Fibroblast of mammary gland (primary cell): ENCODE measurements around the gene MSL3B.

Experiments
- DNase-seq: peaks from one replicate; pipeline ENCODE4 v3.0.0-alpha.2; 2010; ENCODE audit warnings: low read depth
- H3K4me3 ChIP-seq: 2 replicates; pipeline ENCODE4 v1.5.1; 2011; ENCODE audit warnings: low read depth, mild to moderate bottlenecking, low read length, moderate library complexity; ENCODE audit not compliant: control insufficient read depth
- CTCF ChIP-seq: conservative IDR thresholded peaks from 2 replicates; pipeline ENCODE4 v1.5.1; 2011; ENCODE audit warnings: low read depth, low read length, inconsistent platforms; ENCODE audit not compliant: control insufficient read depth, insufficient read depth

The MSL3B gene

GRCh38 chr2:233822101-233822771 lies 46.0 kb downstream of the MSL3B start:
- H3K4me3 ChIP-seq: no peak overlapping the region
- TF ChIP-seq CTCF: no peak
- DNase-seq: no peak

GRCh38 chr2:233821709-233822100 lies 46.5 kb downstream of the MSL3B start:
- no peak for DNase-seq
- no peak overlapping the region for H3K4me3 ChIP-seq
- TF ChIP-seq CTCF: no peak

- H3K4me3 ChIP-seq: no peak overlapping the region
- no peak for DNase-seq
- TF ChIP-seq CTCF: no peak
Measured at GRCh38 chr2:233821196-233821595, 47.0 kb downstream of the MSL3B start.

GRCh38 chr2:233820774-233821105 lies 47.4 kb downstream of the MSL3B start:
- DNase-seq: no peak
- no peak overlapping the region for H3K4me3 ChIP-seq
- no peak for TF ChIP-seq CTCF

GRCh38 chr2:233819884-233820773 lies 48.1 kb downstream of the MSL3B start:
- no peak for DNase-seq
- no peak for TF ChIP-seq CTCF
- no peak overlapping the region for H3K4me3 ChIP-seq

GRCh38 chr2:233818639-233819621 lies 49.3 kb downstream of the MSL3B start:
- H3K4me3 ChIP-seq: no peak overlapping the region
- TF ChIP-seq CTCF: no peak
- DNase-seq: no peak
